ENCODE results near the gene MOB2.

- TF ChIP-seq EZH2 (IDR thresholded peaks at IDR 0.05; ENCODE audit: low read length, missing control alignments) = no peak
- TF ChIP-seq CTCF (conservative IDR thresholded peaks at IDR 0.05 in 1 of 2, IDR thresholded peaks at IDR 0.05 in 1 of 2; ENCODE audit: low read depth in 1 of 2, low read length in 2 of 2) = no peak
These were observed 42.3 kb downstream of the MOB2 start for GRCh38 chr11:1444321-1444720.
